Choroid plexus epithelial cell (primary cell): ENCODE measurements around the gene PRKAG2.
"Not testable (repeated sequence)": the region's sequence is repeated elsewhere in the genome, so short reads cannot be mapped to it uniquely, and the experiment has no call there.

Source experiments
- DNase-seq: peaks from one replicate; pipeline ENCODE4 v3.0.0-alpha.2; 2010; ENCODE audit warnings: low read depth
- H3K4me3 ChIP-seq: 2 replicates; pipeline ENCODE4 v1.5.1; 2011; ENCODE audit warnings: low read depth, mild to moderate bottlenecking, control low read depth, low read length, moderate library complexity
- TF ChIP-seq, protein P1 (sequence below): conservative IDR thresholded peaks from 2 replicates; pipeline ENCODE4 v1.5.1; 2011; ENCODE audit warnings: low read depth, mild to moderate bottlenecking, control low read depth, inconsistent platforms, low read length, moderate library complexity

Gene PRKAG2

DNA sequence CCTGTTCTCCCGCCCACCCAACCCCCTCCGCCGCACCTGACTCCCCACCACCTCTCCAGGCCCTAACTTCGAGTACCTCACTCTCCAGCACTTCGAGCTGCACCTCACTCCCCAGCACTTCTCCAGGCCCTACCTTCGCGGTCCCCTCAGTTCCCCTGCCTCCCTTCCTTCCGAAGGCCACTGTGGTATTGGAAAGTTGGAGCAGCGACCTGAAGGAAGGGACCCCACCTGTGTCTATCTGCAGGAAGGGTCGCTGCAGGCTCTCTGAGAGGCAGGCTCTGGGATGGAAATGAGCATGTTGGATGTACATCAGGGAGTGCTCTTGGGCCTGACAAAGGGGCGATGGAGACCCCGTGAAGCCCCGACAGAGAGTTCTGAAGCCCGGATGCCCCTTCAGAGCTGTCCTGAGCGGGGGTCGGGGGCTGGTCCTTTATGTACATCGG lies 122.2 kb downstream of the PRKAG2 start:
- no peak for DNase-seq
- no peak overlapping the region for H3K4me3 ChIP-seq
- TF ChIP-seq, protein P1, sequence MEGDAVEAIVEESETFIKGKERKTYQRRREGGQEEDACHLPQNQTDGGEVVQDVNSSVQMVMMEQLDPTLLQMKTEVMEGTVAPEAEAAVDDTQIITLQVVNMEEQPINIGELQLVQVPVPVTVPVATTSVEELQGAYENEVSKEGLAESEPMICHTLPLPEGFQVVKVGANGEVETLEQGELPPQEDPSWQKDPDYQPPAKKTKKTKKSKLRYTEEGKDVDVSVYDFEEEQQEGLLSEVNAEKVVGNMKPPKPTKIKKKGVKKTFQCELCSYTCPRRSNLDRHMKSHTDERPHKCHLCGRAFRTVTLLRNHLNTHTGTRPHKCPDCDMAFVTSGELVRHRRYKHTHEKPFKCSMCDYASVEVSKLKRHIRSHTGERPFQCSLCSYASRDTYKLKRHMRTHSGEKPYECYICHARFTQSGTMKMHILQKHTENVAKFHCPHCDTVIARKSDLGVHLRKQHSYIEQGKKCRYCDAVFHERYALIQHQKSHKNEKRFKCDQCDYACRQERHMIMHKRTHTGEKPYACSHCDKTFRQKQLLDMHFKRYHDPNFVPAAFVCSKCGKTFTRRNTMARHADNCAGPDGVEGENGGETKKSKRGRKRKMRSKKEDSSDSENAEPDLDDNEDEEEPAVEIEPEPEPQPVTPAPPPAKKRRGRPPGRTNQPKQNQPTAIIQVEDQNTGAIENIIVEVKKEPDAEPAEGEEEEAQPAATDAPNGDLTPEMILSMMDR, result no peak

- TF ChIP-seq, protein P1, result peak; percentile 98
- DNase-seq, result peak; percentile 99
- H3K4me3 ChIP-seq, result no peak overlapping the region
Observed at GRCh38 chr7:151754142-151754590, 122.7 kb downstream of the PRKAG2 start.

GRCh38 chr7:151752816-151753595 lies 123.9 kb downstream of the PRKAG2 start:
- H3K4me3 ChIP-seq, result no peak overlapping the region
- TF ChIP-seq, protein P1, result no peak
- DNase-seq, result peak; percentile 77

- TF ChIP-seq, protein P1, result no peak
- DNase-seq, result no peak
Observed at GRCh38 chr7:151752037-151752436, 124.9 kb downstream of the PRKAG2 start.

DNA sequence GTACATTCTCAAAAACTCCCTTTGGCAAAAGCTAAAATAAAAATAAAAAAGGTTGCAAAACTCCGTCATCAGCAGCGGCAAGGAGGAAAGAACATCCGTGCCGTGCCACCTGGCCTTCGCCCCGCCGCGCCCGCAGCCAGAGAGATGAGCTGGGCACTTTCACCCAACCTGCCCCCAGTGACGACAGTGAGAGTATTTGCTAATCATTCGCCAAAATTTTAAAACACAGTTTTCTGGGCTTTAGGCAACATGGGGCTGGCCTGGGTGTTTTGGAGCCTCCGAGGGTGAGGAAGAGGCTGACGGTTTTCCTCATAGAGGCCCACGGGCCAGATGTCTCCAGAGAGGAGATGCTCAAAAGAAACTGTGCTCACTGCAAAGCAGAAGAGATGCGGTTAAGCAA lies 128.2 kb downstream of the PRKAG2 start:
- TF ChIP-seq, protein P1, result no peak
- DNase-seq, result no peak

More at GRCh38 chr7:151752037-151752436, 124.9 kb downstream of the PRKAG2 start:
- no peak overlapping the region for H3K4me3 ChIP-seq

DNA sequence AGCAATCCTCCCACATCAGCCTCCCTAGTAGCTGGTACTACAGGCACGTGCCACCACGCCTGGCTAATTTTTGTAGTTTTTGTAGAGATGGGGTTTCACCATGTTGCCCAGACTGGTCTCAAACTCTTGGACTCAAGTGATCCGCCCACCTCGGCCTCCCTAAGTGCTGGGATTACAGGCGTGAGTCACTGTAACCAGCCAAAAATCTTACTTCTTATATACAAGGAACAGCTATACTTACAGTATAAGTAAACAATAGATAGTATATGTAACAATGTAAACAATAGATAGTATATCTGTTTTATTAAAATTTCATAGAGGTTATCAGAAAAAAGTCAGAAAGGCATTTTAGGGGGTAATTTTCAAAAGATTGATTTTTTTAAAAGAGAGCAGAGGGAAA lies 128.9 kb downstream of the PRKAG2 start:
- not testable (repeated sequence) for DNase-seq, H3K4me3 ChIP-seq

More for the DNA sequence above, 128.2 kb downstream of the PRKAG2 start:
- no peak overlapping the region for H3K4me3 ChIP-seq

- TF ChIP-seq, protein P1, result no peak
- no peak for DNase-seq
- H3K4me3 ChIP-seq, result no peak overlapping the region
Observed at GRCh38 chr7:151745706-151746105, 131.2 kb downstream of the PRKAG2 start.
